GM23248 (cell line): Measurements from ENCODE around the gene GCK. TPM values are rescaled to one million over a fixed set of nuclear protein-coding genes. Genes with fewer than 3 reads are reported as not detected.

Experiments
- DNase-seq: peaks from one replicate; pipeline ENCODE4 v3.0.0-alpha.2; 2015
- H2AFZ ChIP-seq: fragments of 200-600 bp; sonication (generic); 2 replicates; pipeline ENCODE4 v1.6.1; 2016; ENCODE audit warnings: antibody characterized with exemption
- H3F3A ChIP-seq: fragments of 200-600 bp; sonication (generic); 2 replicates; pipeline ENCODE4 v1.6.1; 2016; ENCODE audit warnings: mild to moderate bottlenecking, antibody characterized with exemption, mixed run types; ENCODE audit not compliant: insufficient read depth
- H3K27ac ChIP-seq: fragments of 200-600 bp; sonication (generic); 2 replicates; pipeline ENCODE4 v1.5.1; 2016; ENCODE audit warnings: mild to moderate bottlenecking
- H3K27me3 ChIP-seq: fragments of 200-600 bp; sonication (generic); replicated peaks from 2 replicates; pipeline ENCODE4 v1.6.1; 2016; ENCODE audit warnings: mild to moderate bottlenecking; ENCODE audit not compliant: insufficient read depth
- H3K36me3 ChIP-seq: fragments of 200-600 bp; sonication (generic); 2 replicates; pipeline ENCODE4 v1.6.1; 2016; ENCODE audit warnings: low read depth, mild to moderate bottlenecking
- H3K4me1 ChIP-seq: fragments of 200-600 bp; sonication (generic); 2 replicates; pipeline ENCODE4 v1.6.1; 2016; ENCODE audit warnings: mild to moderate bottlenecking; ENCODE audit not compliant: insufficient read depth
- H3K4me2 ChIP-seq: fragments of 200-600 bp; sonication (generic); one replicate; pipeline ENCODE4 v1.6.1; 2016; ENCODE audit warnings: mild to moderate bottlenecking; ENCODE audit not compliant: unreplicated experiment
- H3K4me3 ChIP-seq: fragments of 200-600 bp; sonication (generic); 2 replicates; pipeline ENCODE4 v1.5.1; 2016; ENCODE audit warnings: mild to moderate bottlenecking
- H3K79me2 ChIP-seq: fragments of 200-600 bp; sonication (generic); 2 replicates; pipeline ENCODE4 v1.6.1; 2016; ENCODE audit warnings: mild to moderate bottlenecking; ENCODE audit not compliant: insufficient read depth
- H3K9ac ChIP-seq: fragments of 200-600 bp; sonication (generic); 2 replicates; pipeline ENCODE4 v1.6.1; 2016; ENCODE audit warnings: mild to moderate bottlenecking
- H3K9me2 ChIP-seq: fragments of 200-600 bp; sonication (generic); 2 replicates; pipeline ENCODE4 v1.6.1; 2016; ENCODE audit warnings: mixed run types, mild to moderate bottlenecking, moderate library complexity; ENCODE audit not compliant: insufficient read depth
- H3K9me3 ChIP-seq: fragments of 200-600 bp; sonication (generic); one replicate; pipeline ENCODE4 v1.6.1; 2017; ENCODE audit warnings: low read depth
- H4K20me1 ChIP-seq: fragments of 200-600 bp; sonication (generic); 2 replicates; pipeline ENCODE4 v1.6.0; 2016; ENCODE audit not compliant: insufficient read depth
- EZH2 ChIP-seq: fragments of 200-600 bp; sonication (generic); IDR thresholded peaks from 2 replicates; pipeline ENCODE4 v1.6.1; 2018; ENCODE audit warnings: antibody characterized with exemption, mild to moderate bottlenecking; ENCODE audit not compliant: insufficient read depth, poor library complexity, severe bottlenecking
- EZH2phosphoT487 ChIP-seq: fragments of 200-600 bp; sonication (generic); IDR thresholded peaks from 2 replicates; pipeline ENCODE4 v1.6.1; 2018; ENCODE audit warnings: antibody characterized with exemption, moderate library complexity, mild to moderate bottlenecking, low read depth; ENCODE audit not compliant: insufficient read depth
- WGBS, 2 experiments: methylation state at CpG; one replicate each; pipeline ENCODE4 v1.1.6; 2015 to 2017; ENCODE audit warnings: low lambda C conversion rate in 2 of 2, low coverage in 1 of 2; ENCODE audit errors: missing lambda C conversion rate in 2 of 2; 5-methylcytosine and 5-hydroxymethylcytosine counted together
- in situ Hi-C: fragments of 300-500 bp; cut with MboI; formaldehyde crosslinking; loops from 2 replicates; pipeline ENCODE4 v1.15.0; 2020
- polyA plus RNA-seq: library from polyadenylated mRNA; unstranded; fragments of >200 nt; fragmentation: Nextera tagmentation; extraction: Ambion mirVana; gene quantifications from 2 replicates; pipeline ENCODE4 v1.2.1, GENCODE V29; 2016
- total RNA-seq: library from RNA; depleted of rRNA; stranded (reverse); fragments of >200 nt; shearing (Covaris generic); gene quantifications from 2 replicates; pipeline ENCODE4 v1.2.3, GENCODE V29; 2014

The GCK gene
- total and polyA plus RNA-seq, 2 experiments from 2014 or later = 0.11 to 0.23 TPM

DNA sequence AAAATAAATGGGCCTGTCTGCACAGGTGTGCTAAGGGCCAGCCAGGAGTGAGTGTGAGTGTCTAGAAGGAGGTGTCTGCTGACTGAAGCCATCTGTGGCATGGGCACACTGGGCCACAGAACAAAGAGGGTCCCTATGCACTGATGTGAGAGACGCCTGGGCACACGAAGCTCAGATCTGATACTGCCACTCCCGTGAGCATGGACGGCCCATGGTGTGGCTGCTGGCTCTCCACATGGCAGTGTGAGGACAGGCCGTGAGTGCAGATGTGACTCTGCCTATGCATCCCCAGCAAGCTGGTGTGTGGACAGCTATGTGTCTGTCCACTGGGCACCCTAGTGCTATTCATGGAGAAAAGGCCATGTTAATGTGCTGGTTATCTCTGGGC is 35.3 kb downstream of the GCK start:
- Histone ChIP-seq H4K20me1 (no peaks in the 10 kb centered on the region), H3K27me3 (no peaks in the 10 kb centered on the region), H3K9me2 (no peaks in the 10 kb centered on the region), H3F3A (no peaks in the 10 kb centered on the region), H3K36me3 (no peaks in the 10 kb centered on the region), H3K79me2 (no peaks in the 10 kb centered on the region), H2AFZ (no peak overlapping the region), H3K9me3 (no peaks in the 10 kb centered on the region), H3K4me2 (no peak overlapping the region), H3K4me3 (no peak overlapping the region), H3K9ac (no peak overlapping the region), H3K4me1 (no peaks in the 10 kb centered on the region), H3K27ac (no peak overlapping the region)
- TF ChIP-seq EZH2phosphoT487 (no peak), EZH2 (no peak)
- no peak for DNase-seq
- WGBS, 2 experiments = 85 to 87% methylated on average over 5 of the region's 5 CpGs
- in situ Hi-C loops = no loop called here

DNA sequence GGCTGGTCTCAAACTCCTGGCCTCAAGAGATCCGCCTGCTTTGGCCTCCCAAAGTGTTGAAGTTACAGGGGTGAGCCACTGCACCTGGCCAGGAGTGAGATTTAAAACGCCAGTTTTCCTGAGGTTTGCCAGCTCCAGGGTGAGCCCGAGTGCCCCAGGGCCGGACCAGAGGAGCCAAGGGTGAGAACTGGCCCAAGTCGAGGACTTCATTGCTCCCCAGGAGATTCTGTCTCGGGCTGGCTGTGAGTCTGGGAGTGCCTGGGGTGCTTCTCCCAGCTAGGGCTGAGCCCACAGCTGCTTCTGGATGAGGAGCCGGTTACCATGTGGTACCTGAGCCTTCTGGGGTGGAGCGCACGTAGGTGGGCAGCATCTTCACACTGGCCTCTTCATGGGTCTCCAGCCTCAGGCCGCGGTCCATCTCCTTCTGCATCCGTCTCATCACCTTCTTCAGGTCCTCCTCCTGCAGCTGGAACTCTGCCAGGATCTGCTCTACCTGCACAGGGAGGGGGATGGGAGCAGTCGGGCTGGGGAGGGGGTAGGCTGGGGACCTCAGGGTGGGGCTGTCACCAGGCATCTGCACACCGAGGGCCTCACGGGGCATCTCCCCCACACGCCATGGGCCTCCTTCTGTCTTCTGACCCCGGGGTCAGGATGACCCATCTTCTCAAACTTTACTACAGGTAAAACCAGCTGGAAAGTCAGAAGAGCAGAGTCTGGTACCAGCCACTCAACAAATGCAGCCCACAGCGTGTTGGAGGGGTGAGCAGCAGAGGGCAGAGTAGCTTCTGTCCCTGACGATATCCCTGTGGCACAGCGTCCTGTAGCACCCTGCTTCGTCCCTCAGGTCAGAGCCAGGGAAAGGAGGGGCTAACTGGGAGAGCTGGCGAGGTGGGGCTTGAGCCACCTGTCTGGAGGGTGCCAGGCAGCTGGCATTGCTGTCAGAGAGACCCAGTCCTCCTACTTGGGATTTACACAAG is 36.0 kb downstream of the GCK start:
- Histone ChIP-seq H3K27ac (no peak overlapping the region), H3K27me3 (no peaks in the 10 kb centered on the region), H3K4me2 (no peak overlapping the region), H3K9me3 (no peaks in the 10 kb centered on the region), H3F3A (no peaks in the 10 kb centered on the region), H3K36me3 (no peaks in the 10 kb centered on the region), H4K20me1 (no peaks in the 10 kb centered on the region), H3K79me2 (no peaks in the 10 kb centered on the region), H3K9ac (no peak overlapping the region), H3K4me1 (no peaks in the 10 kb centered on the region), H3K9me2 (no peaks in the 10 kb centered on the region), H2AFZ (no peak overlapping the region), H3K4me3 (no peak overlapping the region)
- WGBS, 2 experiments = 63 to 68% methylated on average over 19 to 21 of the region's 22 CpGs
- DNase-seq = no peak
- TF ChIP-seq EZH2phosphoT487 (no peak), EZH2 (no peak)
- in situ Hi-C loops = no loop called here

DNA sequence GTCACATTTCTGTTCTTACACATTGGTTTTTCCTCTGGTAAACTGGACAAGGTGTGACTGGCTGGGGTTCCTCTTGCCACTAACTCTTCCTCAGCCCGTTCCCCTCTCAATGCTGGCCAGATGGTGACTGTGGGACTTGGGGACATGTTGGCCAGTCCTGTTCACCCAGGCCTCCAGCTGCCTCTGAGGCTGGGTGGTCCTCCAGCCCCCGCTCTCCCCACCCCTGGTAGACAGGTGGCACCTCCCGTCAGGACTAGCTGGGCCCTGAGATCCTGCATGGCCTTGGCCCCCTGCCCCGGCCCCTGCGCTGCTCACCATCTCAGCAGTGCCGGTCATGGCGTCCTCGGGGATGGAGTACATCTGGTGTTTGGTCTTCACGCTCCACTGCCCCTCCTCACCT is 37.3 kb downstream of the GCK start:
- no peaks in the 10 kb centered on the region for H3K79me2 ChIP-seq
- H3F3A ChIP-seq = no peaks in the 10 kb centered on the region
- no peaks in the 10 kb centered on the region for H3K9me3 ChIP-seq
- no peaks in the 10 kb centered on the region for H4K20me1 ChIP-seq
- TF ChIP-seq EZH2phosphoT487 (no peak), EZH2 (no peak)
- H3K27me3 ChIP-seq = no peaks in the 10 kb centered on the region
- in situ Hi-C loops = no loop called here
- H3K4me3 ChIP-seq = no peak overlapping the region
- H2AFZ ChIP-seq = no peak overlapping the region
- H3K4me1 ChIP-seq = no peaks in the 10 kb centered on the region
- no peak overlapping the region for H3K27ac ChIP-seq
- H3K9ac ChIP-seq = no peak overlapping the region
- no peaks in the 10 kb centered on the region for H3K9me2 ChIP-seq
- WGBS, 2 experiments = 86 to 93% methylated on average over 7 to 9 of the region's 9 CpGs
- H3K4me2 ChIP-seq = no peak overlapping the region
- no peaks in the 10 kb centered on the region for H3K36me3 ChIP-seq
- no peak for DNase-seq

DNA sequence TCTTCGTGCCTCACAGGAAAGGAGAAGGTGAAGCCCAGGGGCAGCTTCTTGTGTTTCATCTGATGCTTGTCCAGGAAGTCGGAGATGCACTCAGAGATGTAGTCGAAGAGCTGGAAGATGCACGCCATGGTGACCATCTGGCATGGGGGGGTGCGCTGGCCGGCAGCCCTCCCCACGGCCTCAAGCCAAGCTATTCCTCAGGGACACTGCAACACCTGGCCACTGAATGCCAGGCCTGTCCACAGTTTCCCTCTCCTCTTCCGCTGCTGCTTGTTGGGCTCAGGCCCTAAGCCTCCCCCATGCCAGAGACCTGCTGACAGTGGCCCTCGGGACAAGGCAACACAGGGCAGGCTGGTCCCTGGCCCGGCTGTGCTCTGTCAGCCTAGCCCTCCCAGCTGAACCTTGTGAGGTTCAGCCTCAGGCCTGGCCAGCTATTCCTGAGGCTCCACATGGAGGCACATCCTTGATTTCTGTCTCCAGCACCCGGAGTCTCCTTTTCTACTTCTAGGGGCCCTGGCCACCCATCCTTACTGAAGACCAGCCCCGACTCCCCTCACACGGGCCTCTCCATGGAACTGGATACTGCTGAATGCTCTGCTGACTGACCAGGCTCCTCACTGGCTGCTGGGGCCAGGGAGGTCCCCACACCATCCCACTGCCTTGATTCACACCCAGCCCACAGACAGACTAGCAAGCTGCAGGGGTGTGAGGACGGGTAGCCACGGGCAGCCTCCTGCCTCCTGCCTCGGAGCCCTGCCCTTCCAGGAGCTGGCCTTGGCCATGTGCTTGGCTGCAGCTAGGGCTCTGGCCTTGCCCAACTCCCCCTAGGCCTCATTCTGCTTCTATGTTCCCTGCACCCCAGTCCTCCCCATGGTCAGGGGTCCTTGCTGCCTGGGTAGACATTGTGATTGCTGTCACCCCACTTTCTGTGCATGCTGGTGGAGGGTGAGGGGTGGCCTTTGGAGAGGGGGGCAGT is 38.0 kb downstream of the GCK start:
- Histone ChIP-seq H3F3A (no peaks in the 10 kb centered on the region), H3K27me3 (no peaks in the 10 kb centered on the region), H2AFZ (no peak overlapping the region), H3K9me3 (no peaks in the 10 kb centered on the region), H3K27ac (no peak overlapping the region), H3K9me2 (no peaks in the 10 kb centered on the region), H3K4me2 (no peak overlapping the region), H3K4me1 (no peaks in the 10 kb centered on the region), H3K79me2 (no peaks in the 10 kb centered on the region), H3K36me3 (no peaks in the 10 kb centered on the region), H4K20me1 (no peaks in the 10 kb centered on the region), H3K4me3 (no peak overlapping the region), H3K9ac (no peak overlapping the region)
- DNase-seq = no peak
- in situ Hi-C loops = no loop called here
- TF ChIP-seq EZH2phosphoT487 (no peak), EZH2 (no peak)
- 81 to 83% methylated on average over 16 of the region's 16 CpGs for WGBS, 2 experiments
